DND-41 (cell line): ENCODE results near the gene PADI4.

Source experiments
- ATAC-seq: fragments of 200-7000 bp; cut with Tn5 transposase; 3 replicates; pipeline ENCODE4 v1.9.1; 2021; ENCODE audit warnings: low read depth; ENCODE audit not compliant: insufficient read depth
- DNase-seq: peaks from one replicate; pipeline ENCODE4 v3.0.0-alpha.2; 2020
- H2AFZ ChIP-seq: 2 replicates; pipeline ENCODE4 v1.6.0; 2012; ENCODE audit warnings: low read depth, low read length
- H3K27ac ChIP-seq: 2 replicates; pipeline ENCODE4 v1.5.1; 2012; ENCODE audit warnings: low read length, inconsistent platforms
- H3K27me3 ChIP-seq: fragments of 200-600 bp; sonication (generic); 2 replicates; pipeline ENCODE4 v1.6.0; 2012; ENCODE audit warnings: low read length, mild to moderate bottlenecking, inconsistent platforms; ENCODE audit not compliant: insufficient read depth, poor library complexity
- H3K36me3 ChIP-seq: 2 replicates; pipeline ENCODE4 v1.5.1; 2012; ENCODE audit warnings: low read length, inconsistent platforms; ENCODE audit not compliant: insufficient read depth
- H3K4me1 ChIP-seq: 2 replicates; pipeline ENCODE4 v1.5.1; 2012; ENCODE audit warnings: mild to moderate bottlenecking, low read length; ENCODE audit not compliant: insufficient read depth
- H3K4me2 ChIP-seq: 2 replicates; pipeline ENCODE4 v1.6.0; 2012; ENCODE audit warnings: mild to moderate bottlenecking, moderate library complexity, low read length, inconsistent platforms; ENCODE audit not compliant: insufficient read depth
- H3K4me3 ChIP-seq, 2 experiments: fragments of 200-600 bp in 1 of 2; shearing (Covaris generic) in 1 of 2; 2 replicates each; pipeline ENCODE4 v1.5.1; 2012 to 2016; ENCODE audit warnings: inconsistent platforms in 2 of 2, low read length in 2 of 2, mild to moderate bottlenecking in 2 of 2, low read depth in 1 of 2, moderate library complexity in 1 of 2
- H3K79me2 ChIP-seq: 2 replicates; pipeline ENCODE4 v1.6.0; 2012; ENCODE audit warnings: low read length, inconsistent platforms; ENCODE audit not compliant: insufficient read depth
- H3K9ac ChIP-seq: 2 replicates; pipeline ENCODE4 v1.6.0; 2012; ENCODE audit warnings: low read depth, mild to moderate bottlenecking, inconsistent platforms, low read length, moderate library complexity
- H3K9me3 ChIP-seq: 2 replicates; pipeline ENCODE4 v1.5.1; 2012; ENCODE audit warnings: low read length, moderate library complexity, mild to moderate bottlenecking, inconsistent platforms; ENCODE audit not compliant: insufficient read depth, severe bottlenecking
- H4K20me1 ChIP-seq: 2 replicates; pipeline ENCODE4 v1.6.0; 2012; ENCODE audit warnings: low read length; ENCODE audit not compliant: insufficient read depth
- EZH2 ChIP-seq: IDR thresholded peaks from 3 replicates; pipeline ENCODE4 v1.6.1; 2012; ENCODE audit warnings: borderline replicate concordance, low read depth, mild to moderate bottlenecking, moderate library complexity, low read length, inconsistent platforms; ENCODE audit not compliant: severe bottlenecking
- TF ChIP-seq, protein P1 (sequence below): IDR thresholded peaks from 2 replicates; pipeline ENCODE4 v1.5.1; 2012; ENCODE audit warnings: borderline replicate concordance, low read length, moderate library complexity, mild to moderate bottlenecking; ENCODE audit not compliant: poor library complexity, severe bottlenecking; ENCODE audit errors: extremely low read depth

The PADI4 gene

DNA sequence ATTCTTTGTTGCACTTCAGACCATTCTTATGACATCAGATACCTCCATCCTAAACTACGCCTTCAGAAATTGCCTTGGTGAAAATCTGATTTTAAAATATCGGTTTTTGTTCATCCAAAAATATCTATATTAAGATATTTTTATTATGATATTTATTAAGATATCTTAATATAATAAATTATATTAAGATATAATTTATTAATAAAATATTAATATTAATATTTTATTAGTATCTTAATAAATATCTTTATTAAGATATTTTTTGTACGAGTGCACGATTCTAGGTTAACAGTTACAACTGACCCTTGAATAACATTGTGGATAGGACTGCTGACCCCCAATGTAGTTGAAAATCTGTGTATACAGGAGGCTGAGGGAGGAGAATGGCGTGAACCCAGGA, 20.9 kb downstream of the PADI4 start:
- Histone ChIP-seq H3K4me2 (no peak overlapping the region), H3K27me3 (no peaks in the 10 kb centered on the region), H4K20me1 (no peaks in the 10 kb centered on the region), H3K9me3 (no peaks in the 10 kb centered on the region), H3K9ac (no peak overlapping the region), H3K4me3 (no peak overlapping the region), H3K4me1 (no peaks in the 10 kb centered on the region), H3K79me2 (no peaks in the 10 kb centered on the region), H3K27ac (no peak overlapping the region), H3K36me3 (no peaks in the 10 kb centered on the region), H2AFZ (no peak overlapping the region)
- DNase-seq (no peak), ATAC-seq (no peak)
- TF ChIP-seq, protein P1, sequence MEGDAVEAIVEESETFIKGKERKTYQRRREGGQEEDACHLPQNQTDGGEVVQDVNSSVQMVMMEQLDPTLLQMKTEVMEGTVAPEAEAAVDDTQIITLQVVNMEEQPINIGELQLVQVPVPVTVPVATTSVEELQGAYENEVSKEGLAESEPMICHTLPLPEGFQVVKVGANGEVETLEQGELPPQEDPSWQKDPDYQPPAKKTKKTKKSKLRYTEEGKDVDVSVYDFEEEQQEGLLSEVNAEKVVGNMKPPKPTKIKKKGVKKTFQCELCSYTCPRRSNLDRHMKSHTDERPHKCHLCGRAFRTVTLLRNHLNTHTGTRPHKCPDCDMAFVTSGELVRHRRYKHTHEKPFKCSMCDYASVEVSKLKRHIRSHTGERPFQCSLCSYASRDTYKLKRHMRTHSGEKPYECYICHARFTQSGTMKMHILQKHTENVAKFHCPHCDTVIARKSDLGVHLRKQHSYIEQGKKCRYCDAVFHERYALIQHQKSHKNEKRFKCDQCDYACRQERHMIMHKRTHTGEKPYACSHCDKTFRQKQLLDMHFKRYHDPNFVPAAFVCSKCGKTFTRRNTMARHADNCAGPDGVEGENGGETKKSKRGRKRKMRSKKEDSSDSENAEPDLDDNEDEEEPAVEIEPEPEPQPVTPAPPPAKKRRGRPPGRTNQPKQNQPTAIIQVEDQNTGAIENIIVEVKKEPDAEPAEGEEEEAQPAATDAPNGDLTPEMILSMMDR: no peak
- TF ChIP-seq EZH2: no peak

DNA sequence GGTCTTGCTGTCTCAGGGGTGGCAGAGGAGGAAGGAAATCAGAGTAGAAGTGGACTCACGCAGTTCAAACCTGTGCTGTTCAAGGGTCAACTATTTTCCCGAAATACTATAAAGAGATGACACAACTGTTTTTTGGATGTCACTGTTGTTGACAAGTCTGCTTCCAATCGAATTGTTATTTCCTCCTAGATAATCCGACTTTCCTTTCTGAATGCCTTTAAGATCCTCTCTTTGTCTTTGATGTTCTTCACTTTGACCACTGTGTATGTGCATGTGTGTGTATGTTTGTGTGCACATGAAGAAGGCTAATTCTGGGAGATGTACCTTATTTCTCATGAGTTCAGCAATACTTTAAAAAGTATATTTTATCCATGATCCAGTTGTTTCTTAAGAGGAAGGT, 21.6 kb downstream of the PADI4 start:
- Histone ChIP-seq H3K9me3 (no peaks in the 10 kb centered on the region), H3K36me3 (no peaks in the 10 kb centered on the region), H3K4me2 (no peak overlapping the region), H3K4me1 (no peaks in the 10 kb centered on the region), H3K79me2 (no peaks in the 10 kb centered on the region), H3K9ac (no peak overlapping the region), H3K4me3 (no peak overlapping the region), H2AFZ (no peak overlapping the region), H4K20me1 (no peaks in the 10 kb centered on the region), H3K27me3 (no peaks in the 10 kb centered on the region), H3K27ac (no peak overlapping the region)
- ATAC-seq (no peak), DNase-seq (no peak)
- TF ChIP-seq EZH2: no peak
- TF ChIP-seq, protein P1: no peak

DNA sequence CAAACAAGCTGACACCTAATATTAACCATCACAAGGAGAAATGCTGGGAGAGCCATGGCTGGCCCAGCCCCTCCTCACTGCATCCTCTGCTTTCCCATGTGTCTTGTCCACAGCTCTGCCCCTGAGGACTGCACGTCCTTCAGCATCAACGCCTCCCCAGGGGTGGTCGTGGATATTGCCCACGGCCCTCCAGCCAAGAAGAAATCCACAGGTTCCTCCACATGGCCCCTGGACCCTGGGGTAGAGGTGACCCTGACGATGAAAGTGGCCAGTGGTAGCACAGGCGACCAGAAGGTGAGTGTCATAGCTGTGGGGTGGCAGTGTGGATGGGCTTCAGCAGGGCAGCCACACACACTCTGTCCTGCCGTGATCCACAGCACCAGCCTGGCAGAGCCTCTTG, 22.9 kb downstream of the PADI4 start:
- no peaks in the 10 kb centered on the region for H3K4me1 ChIP-seq
- TF ChIP-seq, protein P1: no peak
- no peak for TF ChIP-seq EZH2
- ATAC-seq: no peak
- H3K9ac ChIP-seq: no peak overlapping the region
- no peaks in the 10 kb centered on the region for H3K36me3 ChIP-seq
- no peaks in the 10 kb centered on the region for H3K79me2 ChIP-seq
- H3K4me2 ChIP-seq: no peak overlapping the region
- no peak overlapping the region for H2AFZ ChIP-seq
- H3K27me3 ChIP-seq: no peaks in the 10 kb centered on the region
- H3K9me3 ChIP-seq: no peaks in the 10 kb centered on the region
- H3K4me3 ChIP-seq: no peak overlapping the region
- no peak for DNase-seq
- H4K20me1 ChIP-seq: 0 out of 2 replicates have a peak, but pooled peaks cover 3% of the 10 kb centered on the region
- H3K27ac ChIP-seq: no peak overlapping the region

DNA sequence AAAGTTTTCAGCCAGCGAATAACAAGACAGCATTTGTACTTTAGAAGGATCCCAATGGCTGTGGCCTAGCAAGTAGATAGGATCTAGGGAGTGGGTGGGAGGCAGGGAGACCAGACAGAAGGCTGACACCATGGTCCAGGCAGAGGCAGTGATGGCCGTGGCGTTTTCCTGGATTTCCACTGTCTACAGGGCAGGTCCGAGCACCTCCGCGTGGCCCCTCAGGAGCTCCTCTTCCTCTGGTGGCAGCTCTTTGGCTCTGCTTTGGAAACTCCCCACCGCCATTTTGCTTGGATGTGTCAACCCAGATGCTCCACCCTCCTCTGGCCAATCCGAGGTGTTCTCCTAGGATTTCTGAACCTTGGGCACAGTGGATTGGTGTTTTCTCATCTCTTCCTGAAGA, 25.1 kb downstream of the PADI4 start:
- ATAC-seq (no peak), DNase-seq (no peak)
- H3K9ac ChIP-seq: no peak overlapping the region
- no peaks in the 10 kb centered on the region for H3K79me2 ChIP-seq
- TF ChIP-seq, protein P1: no peak
- no peak for TF ChIP-seq EZH2
- H3K36me3 ChIP-seq: no peaks in the 10 kb centered on the region
- H3K27me3 ChIP-seq: no peaks in the 10 kb centered on the region
- H3K9me3 ChIP-seq: no peaks in the 10 kb centered on the region
- peaks cover 7% of the 10 kb centered on the region; the same call in 1 of the 2 replicates for H4K20me1 ChIP-seq
- H3K27ac ChIP-seq: no peak overlapping the region
- no peaks in the 10 kb centered on the region for H3K4me1 ChIP-seq
- H2AFZ ChIP-seq: no peak overlapping the region
- H3K4me2 ChIP-seq: no peak overlapping the region
- no peak overlapping the region for H3K4me3 ChIP-seq
